WERI-Rb-1 (cell line): ENCODE results near the gene B3GALT2.

Source experiments
- DNase-seq: peaks from one replicate; pipeline ENCODE4 v3.0.0-alpha.2; 2020
- H3K27ac ChIP-seq: fragments of 250-450 bp; sonication (Bioruptor Pico); 2 replicates; pipeline ENCODE4 v1.5.1; 2020; ENCODE audit warnings: mild to moderate bottlenecking, moderate library complexity
- H3K27me3 ChIP-seq: fragments of 250-450 bp; sonication (Bioruptor Pico); 2 replicates; pipeline ENCODE4 v1.5.1; 2021; ENCODE audit warnings: mild to moderate bottlenecking, low read depth, moderate library complexity; ENCODE audit not compliant: insufficient read depth, severe bottlenecking
- H3K36me3 ChIP-seq: fragments of 250-450 bp; sonication (Bioruptor Pico); 2 replicates; pipeline ENCODE4 v1.5.1; 2020; ENCODE audit warnings: mild to moderate bottlenecking, moderate library complexity
- H3K4me3 ChIP-seq: 2 replicates; pipeline ENCODE4 v1.5.1; 2011; ENCODE audit warnings: low read depth, mild to moderate bottlenecking, control low read depth, low read length
- H3K9me3 ChIP-seq: fragments of 250-450 bp; sonication (Bioruptor Pico); 2 replicates; pipeline ENCODE4 v1.5.1; 2021; ENCODE audit warnings: mild to moderate bottlenecking, moderate library complexity; ENCODE audit not compliant: severe bottlenecking
- CTCF ChIP-seq: IDR thresholded peaks from 2 replicates; pipeline ENCODE4 v1.5.1; 2011; ENCODE audit warnings: low read depth, mild to moderate bottlenecking, control low read depth, inconsistent platforms, low read length

Gene B3GALT2

GRCh38 chr1:193219391-193219790 lies 33.0 kb upstream of the B3GALT2 start:
- Histone ChIP-seq H3K36me3 (peaks cover 3% of the 10 kb centered on the region; the same call in 1 of the 2 replicates), H3K4me3 (no peak overlapping the region), H3K27me3 (no peaks in the 10 kb centered on the region), H3K9me3 (no peaks in the 10 kb centered on the region), H3K27ac (no peak overlapping the region)
- TF ChIP-seq CTCF, result no peak
- DNase-seq, result no peak

GRCh38 chr1:193216920-193217319 lies 30.5 kb upstream of the B3GALT2 start:
- H3K36me3 ChIP-seq, result peaks cover 3% of the 10 kb centered on the region

GRCh38 chr1:193213998-193214397 lies 27.6 kb upstream of the B3GALT2 start:
- TF ChIP-seq CTCF, result no peak
- no peak overlapping the region for H3K27ac ChIP-seq
- no peaks in the 10 kb centered on the region; the same call in none of the 2 replicates for H3K36me3 ChIP-seq
- no peak for DNase-seq
- H3K4me3 ChIP-seq, result no peak overlapping the region
- no peaks in the 10 kb centered on the region for H3K27me3 ChIP-seq
- H3K9me3 ChIP-seq, result no peaks in the 10 kb centered on the region

More at GRCh38 chr1:193216920-193217319, 30.5 kb upstream of the B3GALT2 start:
- Histone ChIP-seq H3K27ac (no peak overlapping the region), H3K27me3 (no peaks in the 10 kb centered on the region), H3K4me3 (no peak overlapping the region), H3K9me3 (no peaks in the 10 kb centered on the region)
- TF ChIP-seq CTCF, result no peak
- DNase-seq, result no peak

- TF ChIP-seq CTCF, result no peak
- Histone ChIP-seq H3K4me3 (no peak overlapping the region), H3K9me3 (no peaks in the 10 kb centered on the region), H3K27ac (no peak overlapping the region), H3K36me3 (no peaks in the 10 kb centered on the region; the same call in none of the 2 replicates), H3K27me3 (no peaks in the 10 kb centered on the region)
- no peak for DNase-seq
Measured at GRCh38 chr1:193212637-193213036, 26.2 kb upstream of the B3GALT2 start.

- no peak overlapping the region for H3K4me3 ChIP-seq
- no peaks in the 10 kb centered on the region; the same call in 1 of the 2 replicates for H3K36me3 ChIP-seq
- TF ChIP-seq CTCF, result no peak
- no peaks in the 10 kb centered on the region for H3K27me3 ChIP-seq
- no peaks in the 10 kb centered on the region for H3K9me3 ChIP-seq
- no peak overlapping the region for H3K27ac ChIP-seq
- DNase-seq, result no peak
Measured at GRCh38 chr1:193211539-193211938, 25.1 kb upstream of the B3GALT2 start.

- no peaks in the 10 kb centered on the region; the same call in 1 of the 2 replicates for H3K36me3 ChIP-seq
- DNase-seq, result no peak
- H3K27ac ChIP-seq, result no peak overlapping the region
- H3K4me3 ChIP-seq, result no peak overlapping the region
- no peak for TF ChIP-seq CTCF
- H3K27me3 ChIP-seq, result no peaks in the 10 kb centered on the region
- H3K9me3 ChIP-seq, result no peaks in the 10 kb centered on the region
Measured at GRCh38 chr1:193210996-193211395, 24.6 kb upstream of the B3GALT2 start.
